Neural crest cell (in vitro differentiated cells): ENCODE results near the gene CALHM1. TPM values are rescaled to one million over a fixed set of nuclear protein-coding genes. Genes with fewer than 3 reads are reported as not detected.
A peak's percentile ranks its signal among the peaks of the same experiment; 100 is the strongest.

Experiments used
- DNase-seq: peaks from one replicate; pipeline ENCODE4 v3.0.0; 2021; ENCODE audit warnings: low read depth, mixed read lengths, low spot score
- H3K27ac Mint-ChIP-seq: one replicate; pipeline ENCODE4 v1.8.0; 2021; ENCODE audit warnings: mild to moderate bottlenecking, mixed read lengths; ENCODE audit not compliant: unreplicated experiment
- H3K27me3 Mint-ChIP-seq: 2 replicates; pipeline ENCODE4 v1.8.0; 2021; ENCODE audit warnings: low read depth, mild to moderate bottlenecking, mixed read lengths
- H3K36me3 Mint-ChIP-seq: 2 replicates; pipeline ENCODE4 v1.8.0; 2021; ENCODE audit warnings: low read depth, mild to moderate bottlenecking, mixed read lengths
- H3K4me1 Mint-ChIP-seq: 2 replicates; pipeline ENCODE4 v1.8.0; 2021; ENCODE audit warnings: mixed read lengths
- H3K4me3 Mint-ChIP-seq: one replicate; pipeline ENCODE4 v1.8.0; 2021; ENCODE audit warnings: mild to moderate bottlenecking, mixed read lengths
- H3K9me3 Mint-ChIP-seq: 2 replicates; pipeline ENCODE4 v1.8.0; 2021; ENCODE audit warnings: mixed read lengths
- total RNA-seq: library from RNA; stranded (reverse); gene quantifications from 2 replicates; pipeline ENCODE4 v1.2.1, GENCODE V29; 2021
- TF ChIP-seq, protein P1 (sequence below): fragments of 200-600 bp; sonication (generic); conservative IDR thresholded peaks from 2 replicates; pipeline ENCODE4 v1.5.0; 2021; ENCODE audit warnings: antibody characterized with exemption, mild to moderate bottlenecking

Gene CALHM1
- total RNA-seq, 1 donor from 2014 or later: not detected

- TF ChIP-seq, protein P1, sequence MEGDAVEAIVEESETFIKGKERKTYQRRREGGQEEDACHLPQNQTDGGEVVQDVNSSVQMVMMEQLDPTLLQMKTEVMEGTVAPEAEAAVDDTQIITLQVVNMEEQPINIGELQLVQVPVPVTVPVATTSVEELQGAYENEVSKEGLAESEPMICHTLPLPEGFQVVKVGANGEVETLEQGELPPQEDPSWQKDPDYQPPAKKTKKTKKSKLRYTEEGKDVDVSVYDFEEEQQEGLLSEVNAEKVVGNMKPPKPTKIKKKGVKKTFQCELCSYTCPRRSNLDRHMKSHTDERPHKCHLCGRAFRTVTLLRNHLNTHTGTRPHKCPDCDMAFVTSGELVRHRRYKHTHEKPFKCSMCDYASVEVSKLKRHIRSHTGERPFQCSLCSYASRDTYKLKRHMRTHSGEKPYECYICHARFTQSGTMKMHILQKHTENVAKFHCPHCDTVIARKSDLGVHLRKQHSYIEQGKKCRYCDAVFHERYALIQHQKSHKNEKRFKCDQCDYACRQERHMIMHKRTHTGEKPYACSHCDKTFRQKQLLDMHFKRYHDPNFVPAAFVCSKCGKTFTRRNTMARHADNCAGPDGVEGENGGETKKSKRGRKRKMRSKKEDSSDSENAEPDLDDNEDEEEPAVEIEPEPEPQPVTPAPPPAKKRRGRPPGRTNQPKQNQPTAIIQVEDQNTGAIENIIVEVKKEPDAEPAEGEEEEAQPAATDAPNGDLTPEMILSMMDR: no peak
- Mint-ChIP-seq H3K27me3 (no peaks in the 10 kb centered on the region), H3K9me3 (no peaks in the 10 kb centered on the region), H3K27ac (no peak overlapping the region), H3K36me3 (peaks cover 15% of the 10 kb centered on the region), H3K4me3 (no peak overlapping the region), H3K4me1 (no peaks in the 10 kb centered on the region)
- no peak for DNase-seq
These were observed 17.5 kb downstream of the CALHM1 start for GRCh38 chr10:103441206-103441605.

DNA sequence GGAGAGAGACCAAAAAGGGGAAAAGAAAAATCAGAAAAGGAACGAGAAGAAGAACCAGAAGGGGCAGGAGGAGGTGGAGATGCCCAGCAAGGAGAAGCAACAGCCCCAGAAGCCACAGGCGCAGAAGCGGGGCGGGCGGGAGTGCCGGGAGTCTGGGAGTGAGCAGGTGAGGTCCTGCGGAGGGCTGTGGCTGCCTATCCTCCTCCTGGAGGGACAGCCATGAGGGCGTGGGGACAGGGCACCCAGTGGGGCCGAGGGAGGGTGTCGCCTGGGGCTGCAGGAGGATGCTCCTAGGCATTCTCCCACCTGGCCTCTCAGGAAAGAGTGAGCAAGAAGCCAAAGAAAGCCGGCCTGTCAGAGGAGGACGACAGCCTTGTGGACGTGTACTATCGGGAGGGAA is 18.3 kb downstream of the CALHM1 start:
- Mint-ChIP-seq H3K27me3 (no peaks in the 10 kb centered on the region), H3K4me3 (no peak overlapping the region), H3K4me1 (no peaks in the 10 kb centered on the region), H3K9me3 (no peaks in the 10 kb centered on the region), H3K27ac (peak overlapping the region; percentile 78), H3K36me3 (peaks cover 15% of the 10 kb centered on the region)
- no peak for DNase-seq
- TF ChIP-seq, protein P1: no peak

GRCh38 chr10:103439776-103440175 is 18.9 kb downstream of the CALHM1 start:
- H3K4me1 Mint-ChIP-seq: no peaks in the 10 kb centered on the region
- peak overlapping the region; percentile 35 for H3K27ac Mint-ChIP-seq
- H3K27me3 Mint-ChIP-seq: no peaks in the 10 kb centered on the region
- TF ChIP-seq, protein P1: no peak
- H3K9me3 Mint-ChIP-seq: no peaks in the 10 kb centered on the region
- DNase-seq: no peak
- no peak overlapping the region for H3K4me3 Mint-ChIP-seq
- peaks cover 15% of the 10 kb centered on the region for H3K36me3 Mint-ChIP-seq

DNA sequence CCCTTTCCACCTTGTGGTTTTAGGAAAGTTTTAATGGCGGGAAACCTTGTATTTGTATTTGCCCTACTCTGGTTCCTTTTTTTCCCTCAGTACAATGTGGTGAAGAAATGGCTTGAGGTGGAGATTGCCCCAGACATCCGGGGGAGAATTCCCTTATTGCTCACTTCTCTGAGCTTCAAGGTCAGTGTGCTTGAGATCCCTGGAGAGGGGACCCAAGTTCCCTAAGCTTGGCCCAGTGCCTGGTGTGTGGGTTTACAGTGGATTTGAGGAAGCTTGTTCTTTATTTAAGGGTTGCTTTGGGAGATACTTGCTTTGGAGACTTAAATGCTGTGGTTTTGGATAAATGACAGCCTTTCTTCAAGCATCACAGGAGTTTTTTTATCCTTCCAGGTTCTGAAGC is 24.8 kb downstream of the CALHM1 start:
- H3K9me3 Mint-ChIP-seq: no peaks in the 10 kb centered on the region
- no peaks in the 10 kb centered on the region for H3K4me1 Mint-ChIP-seq
- H3K27me3 Mint-ChIP-seq: no peaks in the 10 kb centered on the region
- no peak for DNase-seq
- H3K4me3 Mint-ChIP-seq: no peak overlapping the region
- TF ChIP-seq, protein P1: no peak
- peaks cover 14% of the 10 kb centered on the region for H3K36me3 Mint-ChIP-seq
- peak overlapping the region; percentile 43 for H3K27ac Mint-ChIP-seq

- TF ChIP-seq, protein P1: no peak
- no peaks in the 10 kb centered on the region for H3K4me1 Mint-ChIP-seq
- H3K36me3 Mint-ChIP-seq: peaks cover 10% of the 10 kb centered on the region
- no peak overlapping the region for H3K27ac Mint-ChIP-seq
- H3K27me3 Mint-ChIP-seq: no peaks in the 10 kb centered on the region
- no peak for DNase-seq
- no peak overlapping the region for H3K4me3 Mint-ChIP-seq
- H3K9me3 Mint-ChIP-seq: no peaks in the 10 kb centered on the region
These were observed 26.8 kb downstream of the CALHM1 start for GRCh38 chr10:103431902-103432301.

GRCh38 chr10:103429647-103430046 is 29.1 kb downstream of the CALHM1 start:
- Mint-ChIP-seq H3K27me3 (no peaks in the 10 kb centered on the region), H3K36me3 (peaks cover 11% of the 10 kb centered on the region), H3K27ac (no peak overlapping the region), H3K4me1 (no peaks in the 10 kb centered on the region), H3K4me3 (no peak overlapping the region), H3K9me3 (no peaks in the 10 kb centered on the region)
- TF ChIP-seq, protein P1: no peak
- DNase-seq: no peak
